ENCODE measurements around the gene PPP1R1C.

GRCh38 chr2:181984060-181984459 is 1.6 kb upstream of the PPP1R1C start:
- TF ChIP-seq CTCF (IDR thresholded peaks at IDR 0.05; ENCODE audit: low read depth, low read length, missing input control): no peak
- no peak for TF ChIP-seq YY1 (IDR thresholded peaks at IDR 0.05)
- TF ChIP-seq JUND (IDR thresholded peaks at IDR 0.05): no peak
- TF ChIP-seq RAD21 (IDR thresholded peaks at IDR 0.05): no peak
- no peak for TF ChIP-seq SP1 (IDR thresholded peaks at IDR 0.05)
- TF ChIP-seq MAX (IDR thresholded peaks at IDR 0.05): no peak
- TF ChIP-seq TAF1 (conservative IDR thresholded peaks at IDR 0.05): no peak
- TF ChIP-seq ZBTB33 (IDR thresholded peaks at IDR 0.05): no peak
- TF ChIP-seq FOXA2 (IDR thresholded peaks at IDR 0.05): no peak
- TF ChIP-seq REST (IDR thresholded peaks at IDR 0.05): no peak
- TF ChIP-seq ATF3 (IDR thresholded peaks at IDR 0.05): no peak
- no peak for TF ChIP-seq RXRA (IDR thresholded peaks at IDR 0.05)

Measured in liver (tissue), 3 donors.